OCI-LY3 (cell line): ENCODE measurements around the gene RIMKLB.
A peak's percentile ranks its signal among the peaks of the same experiment; 100 is the strongest.

ENCODE experiments used
- H2AFZ ChIP-seq: fragments of 200-600, 300-600 bp; shearing (Covaris generic); 2 replicates; pipeline ENCODE4 v1.6.0; 2014; ENCODE audit warnings: antibody characterized with exemption, low read depth, low read length
- H3K27ac ChIP-seq: fragments of 200-600, 300-600 bp; sonication (generic); 2 replicates; pipeline ENCODE4 v1.5.1; 2014; ENCODE audit warnings: mild to moderate bottlenecking, low read length, moderate library complexity, mixed read lengths
- H3K27me3 ChIP-seq: fragments of 200-600, 300-600 bp; sonication (generic); 2 replicates; pipeline ENCODE4 v1.6.1; 2014; ENCODE audit warnings: low read depth, low read length, mixed read lengths
- H3K36me3 ChIP-seq: fragments of 200-600, 300-600 bp; sonication (generic); replicated peaks from 2 replicates; pipeline ENCODE3; 2014; ENCODE audit warnings: low read depth, low read length, mixed read lengths
- H3K4me1 ChIP-seq: fragments of 300-600, 200-600 bp; sonication (generic); 2 replicates; pipeline ENCODE4 v1.6.1; 2014; ENCODE audit warnings: low read length, mixed read lengths
- H3K4me2 ChIP-seq: fragments of 200-600, 300-600 bp; sonication (generic); 2 replicates; pipeline ENCODE4 v1.6.1; 2014; ENCODE audit warnings: low read length, mixed read lengths
- H3K4me3 ChIP-seq: fragments of 300-600, 200-600 bp; sonication (generic); 2 replicates; pipeline ENCODE4 v1.5.1; 2014; ENCODE audit warnings: antibody characterized with exemption, mild to moderate bottlenecking, low read length, moderate library complexity
- H3K79me2 ChIP-seq: fragments of 300-600, 200-600 bp; shearing (Covaris generic); 2 replicates; pipeline ENCODE4 v1.6.1; 2014; ENCODE audit warnings: mild to moderate bottlenecking, low read length, mixed read lengths
- H3K9ac ChIP-seq: fragments of 300-600, 200-600 bp; shearing (Covaris generic); 2 replicates; pipeline ENCODE4 v1.6.0; 2014; ENCODE audit warnings: mild to moderate bottlenecking, low read length, moderate library complexity
- H3K9me3 ChIP-seq: fragments of 200-600, 300-600 bp; shearing (Covaris generic); 2 replicates; pipeline ENCODE4 v1.6.1; 2014; ENCODE audit warnings: low read length, mixed read lengths; ENCODE audit not compliant: insufficient read depth
- H4K20me1 ChIP-seq: fragments of 200-600, 300-600 bp; sonication (generic); 2 replicates; pipeline ENCODE4 v1.6.1; 2016; ENCODE audit warnings: low read length, mixed read lengths; ENCODE audit not compliant: insufficient read depth
- CTCF ChIP-seq: fragments of 200-600, 300-600 bp; sonication (generic); IDR thresholded peaks from 2 replicates; pipeline ENCODE4 v1.5.1; 2014; ENCODE audit warnings: antibody characterized with exemption, low read length, low read depth
- EZH2phosphoT487 ChIP-seq: fragments of 200-600 bp; shearing (Covaris generic); IDR thresholded peaks from 2 replicates; pipeline ENCODE4 v1.6.1; 2018; ENCODE audit warnings: antibody characterized with exemption, mixed run types, low read depth

Gene RIMKLB

GRCh38 chr12:8675591-8676036 lies 22.2 kb upstream of the RIMKLB start:
- no peak overlapping the region for H3K9ac ChIP-seq
- peaks cover 3% of the 10 kb centered on the region; the same call in 1 of the 2 replicates for H3K4me1 ChIP-seq
- H2AFZ ChIP-seq: peak overlapping the region; percentile 89; the same call in 1 of the 2 replicates
- H3K4me3 ChIP-seq: no peak overlapping the region
- H3K27me3 ChIP-seq: no peaks in the 10 kb centered on the region
- no peak for TF ChIP-seq CTCF
- TF ChIP-seq EZH2phosphoT487: no peak
- H3K4me2 ChIP-seq: no peak overlapping the region
- H3K36me3 ChIP-seq: no peaks in the 10 kb centered on the region
- no peak overlapping the region for H3K27ac ChIP-seq
- no peaks in the 10 kb centered on the region for H3K79me2 ChIP-seq
- H3K9me3 ChIP-seq: no peaks in the 10 kb centered on the region
- H4K20me1 ChIP-seq: no peaks in the 10 kb centered on the region

DNA sequence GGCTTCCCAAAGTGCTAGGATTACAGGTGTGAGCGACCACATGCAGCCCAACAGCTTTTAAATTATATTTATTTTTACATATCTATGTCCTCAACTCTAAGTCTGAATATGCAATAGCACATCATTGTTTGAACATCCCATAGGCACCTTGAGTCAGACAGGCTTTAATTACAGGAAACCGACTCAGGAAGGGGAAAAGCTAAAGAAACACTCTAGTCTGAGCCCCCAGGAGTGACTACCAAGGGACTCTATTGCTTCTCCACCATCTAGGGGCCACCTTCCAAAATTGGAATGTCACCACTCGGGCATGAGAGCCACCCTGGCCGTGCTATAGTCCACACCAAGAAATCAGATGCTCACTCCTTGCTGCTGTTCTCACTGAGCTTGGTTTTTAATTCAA lies 21.1 kb upstream of the RIMKLB start:
- Histone ChIP-seq H3K27ac (no peak overlapping the region), H3K4me1 (peaks cover 6% of the 10 kb centered on the region), H3K27me3 (no peaks in the 10 kb centered on the region), H3K9me3 (no peaks in the 10 kb centered on the region), H2AFZ (no peak overlapping the region), H3K79me2 (no peaks in the 10 kb centered on the region), H3K4me3 (no peak overlapping the region), H4K20me1 (no peaks in the 10 kb centered on the region), H3K9ac (no peak overlapping the region), H3K36me3 (no peaks in the 10 kb centered on the region), H3K4me2 (no peak overlapping the region)
- TF ChIP-seq CTCF (no peak), EZH2phosphoT487 (no peak)

GRCh38 chr12:8677362-8677761 lies 20.4 kb upstream of the RIMKLB start:
- H3K4me1 ChIP-seq: peaks cover 11% of the 10 kb centered on the region
- no peaks in the 10 kb centered on the region for H3K9me3 ChIP-seq
- H4K20me1 ChIP-seq: no peaks in the 10 kb centered on the region
- no peak overlapping the region for H3K9ac ChIP-seq
- no peak overlapping the region for H3K27ac ChIP-seq
- no peaks in the 10 kb centered on the region for H3K79me2 ChIP-seq
- no peaks in the 10 kb centered on the region for H3K27me3 ChIP-seq
- TF ChIP-seq EZH2phosphoT487 (no peak), CTCF (no peak)
- no peak overlapping the region for H2AFZ ChIP-seq
- no peak overlapping the region for H3K4me2 ChIP-seq
- no peak overlapping the region for H3K4me3 ChIP-seq
- no peaks in the 10 kb centered on the region for H3K36me3 ChIP-seq

DNA sequence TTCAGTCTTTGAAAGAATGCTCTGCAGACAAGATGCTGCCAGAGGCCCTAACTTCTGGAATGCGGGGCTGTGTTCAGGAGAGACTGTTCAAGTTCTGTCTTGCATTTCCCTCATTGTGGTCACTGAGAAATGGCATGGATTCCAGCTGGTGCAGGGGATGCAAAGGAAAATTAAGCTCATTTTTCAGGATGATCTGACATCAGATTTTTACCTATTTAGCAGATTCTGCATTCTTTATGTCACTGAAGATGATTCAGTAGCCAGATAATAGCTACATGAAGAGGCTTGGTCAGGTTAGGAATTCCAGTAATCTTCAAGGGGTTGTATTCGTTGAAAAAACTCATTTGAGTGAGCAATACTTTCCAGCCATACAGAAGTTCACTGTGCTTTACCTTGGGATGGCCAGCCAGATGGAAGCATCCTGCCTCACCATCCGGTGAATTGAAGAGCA lies 19.1 kb upstream of the RIMKLB start:
- Histone ChIP-seq H3K4me1 (peaks cover 11% of the 10 kb centered on the region), H3K36me3 (no peaks in the 10 kb centered on the region), H2AFZ (no peak overlapping the region), H4K20me1 (no peaks in the 10 kb centered on the region), H3K4me3 (no peak overlapping the region), H3K79me2 (no peaks in the 10 kb centered on the region), H3K4me2 (no peak overlapping the region), H3K27ac (no peak overlapping the region), H3K9me3 (no peaks in the 10 kb centered on the region), H3K27me3 (no peaks in the 10 kb centered on the region), H3K9ac (no peak overlapping the region)
- no peak for TF ChIP-seq EZH2phosphoT487
- no peak for TF ChIP-seq CTCF
